Smooth muscle cell of the coronary artery (primary cell): ENCODE results near the gene RAPGEF5. TPM values are rescaled to one million over a fixed set of nuclear protein-coding genes. Genes with fewer than 3 reads are reported as not detected.

Source experiments
- total RNA-seq: library from RNA; depleted of rRNA; stranded (reverse); fragments of >200 nt; gene quantifications from 2 replicates; pipeline ENCODE4 v1.2.3, GENCODE V29; 2014; ENCODE audit warnings: low replicate concordance

The RAPGEF5 gene, protein sequence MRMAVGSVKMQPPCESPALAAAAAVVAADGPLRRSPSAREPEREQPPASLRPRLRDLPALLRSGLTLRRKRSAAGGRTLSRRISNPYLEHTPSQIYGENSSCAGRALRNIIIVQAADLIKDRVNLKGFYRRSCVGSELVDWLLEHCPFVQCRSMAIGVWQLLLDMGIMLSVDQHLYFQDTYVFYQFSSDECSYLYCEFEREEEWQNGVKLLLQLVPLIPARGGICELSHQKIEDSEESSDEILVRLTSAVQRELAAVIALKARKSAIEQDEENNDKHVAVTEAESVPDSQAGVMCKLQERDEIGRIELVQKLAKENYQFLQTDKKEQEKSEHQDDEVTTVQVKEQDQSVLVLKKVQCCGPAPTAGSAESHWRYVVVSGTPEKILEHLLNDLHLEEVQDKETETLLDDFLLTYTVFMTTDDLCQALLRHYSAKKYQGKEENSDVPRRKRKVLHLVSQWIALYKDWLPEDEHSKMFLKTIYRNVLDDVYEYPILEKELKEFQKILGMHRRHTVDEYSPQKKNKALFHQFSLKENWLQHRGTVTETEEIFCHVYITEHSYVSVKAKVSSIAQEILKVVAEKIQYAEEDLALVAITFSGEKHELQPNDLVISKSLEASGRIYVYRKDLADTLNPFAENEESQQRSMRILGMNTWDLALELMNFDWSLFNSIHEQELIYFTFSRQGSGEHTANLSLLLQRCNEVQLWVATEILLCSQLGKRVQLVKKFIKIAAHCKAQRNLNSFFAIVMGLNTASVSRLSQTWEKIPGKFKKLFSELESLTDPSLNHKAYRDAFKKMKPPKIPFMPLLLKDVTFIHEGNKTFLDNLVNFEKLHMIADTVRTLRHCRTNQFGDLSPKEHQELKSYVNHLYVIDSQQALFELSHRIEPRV
- total RNA-seq, result 1.7 and 1.9 TPM in 2 replicates

DNA sequence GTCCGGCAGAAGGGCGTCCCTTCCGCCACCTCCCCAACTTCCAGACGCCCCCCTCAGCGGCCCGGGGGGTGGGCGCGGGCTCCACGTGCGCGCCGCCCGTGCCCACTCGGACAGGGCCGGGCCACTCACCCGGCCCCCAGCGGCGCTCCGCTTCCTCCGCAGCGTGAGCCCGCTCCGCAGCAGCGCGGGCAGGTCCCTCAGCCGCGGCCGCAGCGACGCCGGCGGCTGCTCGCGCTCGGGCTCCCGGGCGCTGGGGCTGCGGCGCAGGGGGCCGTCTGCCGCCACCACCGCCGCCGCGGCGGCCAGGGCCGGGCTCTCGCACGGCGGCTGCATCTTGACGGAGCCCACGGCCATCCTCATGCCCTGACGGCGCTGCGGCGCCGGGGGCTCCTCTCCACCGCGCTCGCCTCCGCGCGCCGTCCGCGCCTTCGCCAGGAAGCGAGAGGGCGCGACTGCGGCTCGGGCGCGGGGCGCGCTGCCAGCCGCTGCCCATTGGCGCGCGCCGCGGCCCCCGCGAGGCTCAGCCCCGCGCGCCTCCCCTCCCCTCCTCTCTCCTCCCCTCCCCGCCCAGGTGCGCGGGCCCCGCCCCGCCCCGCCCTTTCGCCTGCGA, at the start of gene RAPGEF5:
Gene RAPGEF5, minus strand, starts transcription at position 454 of the 610 bp plus-strand sequence. Its CDS starts 94 bp downstream, at position 360.

Other genes with a start within 250 kb of the RAPGEF5 start
- 7.3 and 10.8 TPM in 2 replicates for gene STEAP1B, start 143.0 kb upstream of the RAPGEF5 start, total RNA-seq